ENCODE data around the gene PAGR1. TPM values are rescaled to one million over a fixed set of nuclear protein-coding genes. Genes with fewer than 3 reads are reported as not detected.
A peak's percentile ranks its signal among the peaks of the same experiment; 100 is the strongest.

PAGR1 gene
- total and polyA plus RNA-seq, 2 of the 13 experiments (the other 11 are each of a cell fraction or from before 2014, with no cell fraction given) = 9.8 to 66.4 TPM

DNA sequence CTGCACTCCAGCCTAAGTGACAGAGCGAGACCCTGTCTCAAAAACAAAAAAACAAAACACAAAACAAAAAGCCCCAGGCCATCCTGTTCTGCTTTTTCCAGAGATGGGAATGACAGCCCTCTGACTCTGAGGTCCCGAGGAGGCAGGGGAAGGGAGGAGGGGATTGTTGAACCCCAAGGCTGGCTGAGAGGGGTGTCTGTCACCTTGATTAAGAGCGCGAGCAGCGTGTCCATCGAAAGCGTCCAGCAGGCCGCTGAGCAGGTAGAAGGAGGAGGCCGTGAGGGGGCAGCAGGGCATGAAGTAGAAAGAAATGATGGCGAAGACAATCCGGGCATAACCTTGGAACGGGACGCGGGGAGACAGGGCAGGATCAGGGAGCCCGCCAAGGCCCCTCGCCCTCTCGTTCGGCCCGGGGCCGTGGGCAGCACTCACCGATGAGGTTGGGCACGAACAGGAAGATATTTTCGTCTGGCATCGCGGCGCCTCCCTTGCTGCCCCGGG, 46.5 kb downstream of the PAGR1 start (continued):
- TF ChIP-seq TOPORS (CRISPR knock-in tag; IDR thresholded peaks at IDR 0.05) (no peak), KDM5A (IDR thresholded peaks at IDR 0.05; ENCODE audit: borderline replicate concordance, low read length) (no peak), FOXP4 (CRISPR knock-in tag; IDR thresholded peaks at IDR 0.05) (no peak), ZBTB33 (CRISPR knock-in tag; IDR thresholded peaks at IDR 0.05) (no peak), ZNF883 (CRISPR knock-in tag; IDR thresholded peaks at IDR 0.05; ENCODE audit: not compliant biosample characterization) (no peak), POGK (CRISPR knock-in tag; conservative IDR thresholded peaks at IDR 0.05) (no peak), ZSCAN30 (CRISPR knock-in tag; IDR thresholded peaks at IDR 0.05) (no peak), ZXDC (CRISPR knock-in tag; IDR thresholded peaks at IDR 0.05) (no peak), ZFP82 (CRISPR knock-in tag; IDR thresholded peaks at IDR 0.05; ENCODE audit: borderline replicate concordance) (peak; percentile 0; the same call in 1 of the 2 replicates), ZNF367 (CRISPR knock-in tag; IDR thresholded peaks at IDR 0.05; ENCODE audit: borderline replicate concordance) (no peak), ZNF354B (CRISPR knock-in tag; IDR thresholded peaks at IDR 0.05) (peak; percentile 86; the same call in 1 of the 2 replicates), ZNF260 (CRISPR knock-in tag; IDR thresholded peaks at IDR 0.05; ENCODE audit: borderline replicate concordance, low read depth) (no peak), SKI (IDR thresholded peaks at IDR 0.05; ENCODE audit: partially characterized antibody) (no peak)
- TF ChIP-seq, protein P1, sequence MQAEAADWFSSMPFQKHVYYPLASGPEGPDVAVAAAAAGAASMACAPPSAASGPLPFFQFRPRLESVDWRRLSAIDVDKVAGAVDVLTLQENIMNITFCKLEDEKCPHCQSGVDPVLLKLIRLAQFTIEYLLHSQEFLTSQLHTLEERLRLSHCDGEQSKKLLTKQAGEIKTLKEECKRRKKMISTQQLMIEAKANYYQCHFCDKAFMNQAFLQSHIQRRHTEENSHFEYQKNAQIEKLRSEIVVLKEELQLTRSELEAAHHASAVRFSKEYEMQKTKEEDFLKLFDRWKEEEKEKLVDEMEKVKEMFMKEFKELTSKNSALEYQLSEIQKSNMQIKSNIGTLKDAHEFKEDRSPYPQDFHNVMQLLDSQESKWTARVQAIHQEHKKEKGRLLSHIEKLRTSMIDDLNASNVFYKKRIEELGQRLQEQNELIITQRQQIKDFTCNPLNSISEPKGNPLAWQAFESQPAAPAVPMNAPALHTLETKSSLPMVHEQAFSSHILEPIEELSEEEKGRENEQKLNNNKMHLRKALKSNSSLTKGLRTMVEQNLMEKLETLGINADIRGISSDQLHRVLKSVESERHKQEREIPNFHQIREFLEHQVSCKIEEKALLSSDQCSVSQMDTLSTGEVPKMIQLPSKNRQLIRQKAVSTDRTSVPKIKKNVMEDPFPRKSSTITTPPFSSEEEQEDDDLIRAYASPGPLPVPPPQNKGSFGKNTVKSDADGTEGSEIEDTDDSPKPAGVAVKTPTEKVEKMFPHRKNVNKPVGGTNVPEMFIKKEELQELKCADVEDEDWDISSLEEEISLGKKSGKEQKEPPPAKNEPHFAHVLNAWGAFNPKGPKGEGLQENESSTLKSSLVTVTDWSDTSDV (CRISPR knock-in tag; IDR thresholded peaks at IDR 0.05) = no peak

All from HepG2 (cell line).